Measurements from ENCODE around the gene KIF24. TPM values are rescaled to one million over a fixed set of nuclear protein-coding genes. Genes with fewer than 3 reads are reported as not detected.

Gene KIF24
- total and polyA plus RNA-seq, 2 of the 8 experiments (the other 6 are each of a cell fraction or from before 2014, with no cell fraction given), result 2.7 to 3.9 TPM

DNA sequence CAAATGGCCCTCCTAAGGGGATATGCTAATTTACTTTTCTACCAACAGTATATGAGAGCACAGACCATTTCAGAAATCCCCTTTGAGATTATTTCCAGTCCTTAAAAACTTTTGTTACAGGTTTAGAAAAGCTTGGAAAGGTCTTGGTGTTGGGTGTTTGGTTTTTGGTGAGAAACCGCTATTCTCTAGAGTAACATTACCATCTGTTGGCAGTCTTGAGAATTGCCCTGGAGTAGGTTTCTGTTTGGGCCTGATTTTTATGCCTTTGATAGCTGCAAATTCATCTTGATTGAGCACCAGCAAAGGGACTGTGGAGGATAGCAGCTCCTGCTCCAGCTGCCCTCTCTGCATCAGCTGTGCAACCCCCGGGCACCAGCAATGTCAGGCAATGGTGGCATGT is 8.3 kb upstream of the KIF24 start:
- Histone ChIP-seq H4K5ac (ENCODE audit: insufficient read length, low read depth, low read length) (no peak overlapping the region), H2AFZ (ENCODE audit: low read length) (no peak overlapping the region), H3K4ac (replicated peaks; ENCODE audit: insufficient read length, low read depth, low read length) (no peak overlapping the region), H3K56ac (replicated peaks; ENCODE audit: insufficient read length, low read depth, low read length) (no peak overlapping the region), H3K23me2 (ENCODE audit: low read depth, low read length) (no peaks in the 10 kb centered on the region), H4K91ac (replicated peaks; ENCODE audit: insufficient read length, low read length) (no peak overlapping the region), H2BK20ac (ENCODE audit: low read length) (no peak overlapping the region), H2BK15ac (ENCODE audit: low read length) (no peak overlapping the region), H3K23ac (ENCODE audit: insufficient read length) (no peak overlapping the region), H3K79me1 (ENCODE audit: low read depth, low read length) (no peaks in the 10 kb centered on the region; the same call in 1 of the 2 replicates), H3K9me3 (ENCODE audit: insufficient read depth in 2 of 2, low read depth in 1 of 2, low read length in 1 of 2) (no peaks in the 10 kb centered on the region), H3K4me1 (replicated peaks in 1 of 4; ENCODE audit: control insufficient read depth in 3 of 4, insufficient read depth in 4 of 4, low read length in 3 of 4) (peaks cover 2 to 9% (median 8%) of the 10 kb centered on the region in 4 experiments; a peak in 5 of 7 replicates), H2BK120ac (replicated peaks; ENCODE audit: low read depth, low read length) (no peak overlapping the region), H3K4me3 (ENCODE audit: extremely low read depth in 1 of 4, insufficient read depth in 2 of 4, low read depth in 3 of 4, low read length in 4 of 4) (no peak overlapping the region), H3K27me3 (replicated peaks in 1 of 4; ENCODE audit: control insufficient read depth in 3 of 4, extremely low read depth in 1 of 4, insufficient read depth in 3 of 4, low read length in 3 of 4) (no peaks in the 10 kb centered on the region), H2BK5ac (ENCODE audit: low read depth, low read length) (no peak overlapping the region), H4K20me1 (replicated peaks in 1 of 2; ENCODE audit: control insufficient read depth in 1 of 2, insufficient read depth in 2 of 2, low read length in 2 of 2) (peaks cover 0 to 2% of the 10 kb centered on the region in 2 experiments), H3K14ac (ENCODE audit: insufficient read length) (no peak overlapping the region), H3K4me2 (ENCODE audit: insufficient read depth in 1 of 2, low read depth in 2 of 2, low read length in 2 of 2) (no peak overlapping the region), H4K8ac (ENCODE audit: extremely low read depth, insufficient read depth, low read length) (no peak overlapping the region), H3K27ac (ENCODE audit: low read depth, low read length) (no peak overlapping the region), H2AK5ac (ENCODE audit: low read depth, low read length) (no peak overlapping the region), H3K18ac (ENCODE audit: extremely low read depth, low read length) (no peak overlapping the region), H3K9ac (replicated peaks in 1 of 4; ENCODE audit: extremely low read depth in 1 of 4, low read depth in 3 of 4, low read length in 3 of 4) (no peak overlapping the region), H3K79me2 (ENCODE audit: control insufficient read depth in 1 of 2, insufficient read depth in 2 of 2, low read length in 2 of 2) (no peaks in the 10 kb centered on the region), H3K36me3 (ENCODE audit: control insufficient read depth in 2 of 4, insufficient read depth in 4 of 4, low read length in 3 of 4) (peaks cover 0 to 11% (median 4%) of the 10 kb centered on the region in 4 experiments; a peak in 3 of 8 replicates), H2BK12ac (ENCODE audit: low read depth, low read length) (no peak overlapping the region)
- TF ChIP-seq SAP30 (IDR thresholded peaks at IDR 0.05; ENCODE audit: insufficient read depth, insufficient replicate concordance, low read length) (no peak), EZH2 (IDR thresholded peaks at IDR 0.05; ENCODE audit: low read depth, low read length, severe bottlenecking) (no peak), NRF1 (IDR thresholded peaks at IDR 0.05; ENCODE audit: low read depth, low read length) (no peak), JUND (IDR thresholded peaks at IDR 0.05; ENCODE audit: low read length) (no peak), BACH1 (IDR thresholded peaks at IDR 0.05; ENCODE audit: low read length) (no peak), TAF7 (optimal IDR thresholded peaks at IDR 0.05; ENCODE audit: borderline replicate concordance, low read depth, low read length) (no peak), EGR1 (IDR thresholded peaks at IDR 0.05; ENCODE audit: borderline replicate concordance, low read depth, low read length) (no peak), CTBP2 (IDR thresholded peaks at IDR 0.05; ENCODE audit: borderline replicate concordance, insufficient read depth, insufficient read length, low read length) (no peak), RAD21 (IDR thresholded peaks at IDR 0.05 in 1 of 2, conservative IDR thresholded peaks at IDR 0.05 in 1 of 2; ENCODE audit: low read depth in 2 of 2, low read length in 2 of 2) (peak; percentile 41 to 55)
- TF ChIP-seq, protein P1, sequence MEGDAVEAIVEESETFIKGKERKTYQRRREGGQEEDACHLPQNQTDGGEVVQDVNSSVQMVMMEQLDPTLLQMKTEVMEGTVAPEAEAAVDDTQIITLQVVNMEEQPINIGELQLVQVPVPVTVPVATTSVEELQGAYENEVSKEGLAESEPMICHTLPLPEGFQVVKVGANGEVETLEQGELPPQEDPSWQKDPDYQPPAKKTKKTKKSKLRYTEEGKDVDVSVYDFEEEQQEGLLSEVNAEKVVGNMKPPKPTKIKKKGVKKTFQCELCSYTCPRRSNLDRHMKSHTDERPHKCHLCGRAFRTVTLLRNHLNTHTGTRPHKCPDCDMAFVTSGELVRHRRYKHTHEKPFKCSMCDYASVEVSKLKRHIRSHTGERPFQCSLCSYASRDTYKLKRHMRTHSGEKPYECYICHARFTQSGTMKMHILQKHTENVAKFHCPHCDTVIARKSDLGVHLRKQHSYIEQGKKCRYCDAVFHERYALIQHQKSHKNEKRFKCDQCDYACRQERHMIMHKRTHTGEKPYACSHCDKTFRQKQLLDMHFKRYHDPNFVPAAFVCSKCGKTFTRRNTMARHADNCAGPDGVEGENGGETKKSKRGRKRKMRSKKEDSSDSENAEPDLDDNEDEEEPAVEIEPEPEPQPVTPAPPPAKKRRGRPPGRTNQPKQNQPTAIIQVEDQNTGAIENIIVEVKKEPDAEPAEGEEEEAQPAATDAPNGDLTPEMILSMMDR (IDR thresholded peaks at IDR 0.05; ENCODE audit: control extremely low read depth in 1 of 3, insufficient read depth in 1 of 3, low read depth in 1 of 3, low read length in 3 of 3), result peak in 2 of 3 experiments; percentile 30 to 32; a peak in 2 of 4 replicates
- 94% methylated on average over 2 of the region's 2 CpGs; no CpG with 5 or more reads in 1 of the 2 experiments for WGBS, 2 experiments (ENCODE audit: extremely low coverage in 1 of 2, insufficient coverage in 1 of 2, insufficient read length in 1 of 2, insufficient replicate concordance in 2 of 2, low coverage in 1 of 2, low lambda C conversion rate in 2 of 2, missing lambda C conversion rate in 1 of 2)
- FAIRE-seq (no peak), DNase-seq (ENCODE audit: low read depth in 1 of 2, low spot score in 2 of 2) (no peak)
- ChIA-PET CTCF (ENCODE audit: partially characterized antibody) (interaction anchor here (0.7 to 16.6 kb wide), 8 partner anchors 9 to 266 kb away, joined by 3 to 350 read pairs (median 6); partner anchors contain the start of gene MYORG), POLR2A (ENCODE audit: partially characterized antibody) (no interaction called here)

All from H1 (cell line).